ENCODE measurements around the gene KRT3. TPM values are rescaled to one million over a fixed set of nuclear protein-coding genes. Genes with fewer than 3 reads are reported as not detected.

The KRT3 gene
- total and polyA plus RNA-seq, 9 of the 15 experiments (the other 6 are each of a cell fraction or from before 2014, with no cell fraction given) = not detected

GRCh38 chr12:52796839-52797528, 1.1 kb upstream of the KRT3 start (continued):
- 0 out of 2 replicates have a peak, but pooled peaks have one; percentile 15 for TF ChIP-seq VEZF1 (CRISPR knock-in tag; IDR thresholded peaks at IDR 0.05)
- no peak for TF ChIP-seq ATF1 (CRISPR knock-in tag; IDR thresholded peaks at IDR 0.05)
- no peak for TF ChIP-seq ATF1 (tag; IDR thresholded peaks at IDR 0.05)
- peak; percentile 69; the same call in 1 of the 2 replicates for TF ChIP-seq LCOR (CRISPR knock-in tag; IDR thresholded peaks at IDR 0.05)
- no peak for TF ChIP-seq MLX (CRISPR knock-in tag; conservative IDR thresholded peaks at IDR 0.05)
- TF ChIP-seq ELF1 (tag; IDR thresholded peaks at IDR 0.05) = no peak
- peak in 1 of 2 experiments; percentile 56; a peak in 1 of 4 replicates for TF ChIP-seq HDAC1 (IDR thresholded peaks at IDR 0.05)
- peak; percentile 83 for TF ChIP-seq NFIC (IDR thresholded peaks at IDR 0.05)
- no peak for TF ChIP-seq IRF2 (CRISPR knock-in tag; IDR thresholded peaks at IDR 0.05)
- no peak for TF ChIP-seq EGR1 (conservative IDR thresholded peaks at IDR 0.05)
- no peak for TF ChIP-seq DLX4 (CRISPR knock-in tag; IDR thresholded peaks at IDR 0.05)
- TF ChIP-seq CXXC5 (CRISPR knock-in tag; IDR thresholded peaks at IDR 0.05) = peak; percentile 45; the same call in 1 of the 2 replicates
- TF ChIP-seq PRDM10 (IDR thresholded peaks at IDR 0.05; ENCODE audit: partially characterized antibody) = peak; percentile 77
- no peak for TF ChIP-seq ZNF511 (CRISPR knock-in tag; IDR thresholded peaks at IDR 0.05)
- TF ChIP-seq E2F4 (CRISPR knock-in tag; IDR thresholded peaks at IDR 0.05; ENCODE audit: low read depth) = no peak
- TF ChIP-seq DPF2 (IDR thresholded peaks at IDR 0.05) = peak; percentile 94
- TF ChIP-seq DNMT1 (IDR thresholded peaks at IDR 0.05) = no peak
- no peak for TF ChIP-seq SUPT5H (IDR thresholded peaks at IDR 0.05)
